PC-9 (cell line): Measurements from ENCODE around the gene SDCCAG8. TPM values are rescaled to one million over a fixed set of nuclear protein-coding genes. Genes with fewer than 3 reads are reported as not detected.

Experiments
- BruUV-seq: library from RNA; stranded (reverse); fragments of 400-500 nt; replicated peaks from 2 replicates; lab custom pipeline; 2021; lab: Mats Ljungman, UMichigan
- CTCF ChIA-PET: fragments of 300-600 bp; sonication (Branson Sonifier 250); formaldehyde crosslinking; loops from one replicate; lab custom pipeline; 2022; ENCODE audit warnings: antibody characterized with exemption; lab: Charles Lee
- POLR2A ChIA-PET: fragments of 300-600 bp; sonication (Branson Sonifier 250); formaldehyde crosslinking; loops from one replicate; lab custom pipeline; 2022; ENCODE audit warnings: antibody characterized with exemption; ENCODE audit not compliant: unreplicated experiment; lab: Charles Lee
- DNase-seq, 2 experiments: peaks; one replicate each; pipeline versions ENCODE4 v3.0.0 to v3.0.0-alpha.2; 2015 to 2022; ENCODE audit warnings: mixed read lengths in 1 of 2
- H2AFZ ChIP-seq: fragments of 200-600 bp; sonication (generic); 2 replicates; pipeline ENCODE4 v1.8.1; 2017; ENCODE audit warnings: antibody characterized with exemption
- H3F3A ChIP-seq: fragments of 200-600 bp; sonication (generic); 2 replicates; pipeline ENCODE4 v1.8.1; 2017; ENCODE audit warnings: antibody characterized with exemption, mild to moderate bottlenecking, low read depth; ENCODE audit not compliant: insufficient read depth
- H3K27ac ChIP-seq: fragments of 200-600 bp; sonication (generic); 2 replicates; pipeline ENCODE4 v1.6.1; 2016; ENCODE audit warnings: mixed run types
- H3K27me3 ChIP-seq: fragments of 200-600 bp; sonication (generic); 2 replicates; pipeline ENCODE4 v1.6.1; 2016; ENCODE audit warnings: low read depth, mixed run types; ENCODE audit not compliant: insufficient read depth
- H3K36me3 ChIP-seq: fragments of 200-600 bp; sonication (generic); 2 replicates; pipeline ENCODE4 v1.6.1; 2016; ENCODE audit warnings: low read depth, mixed run types
- H3K4me1 ChIP-seq: fragments of 200-600 bp; sonication (generic); replicated peaks from 2 replicates; pipeline ENCODE4 v1.6.1; 2016; ENCODE audit warnings: mixed run types; ENCODE audit not compliant: insufficient read depth
- H3K4me2 ChIP-seq: fragments of 200-600 bp; sonication (generic); 2 replicates; pipeline ENCODE4 v1.6.1; 2017; ENCODE audit warnings: mixed run types
- H3K4me3 ChIP-seq: fragments of 200-600 bp; sonication (generic); 2 replicates; pipeline ENCODE4 v1.6.1; 2016; ENCODE audit warnings: mixed run types
- H3K79me2 ChIP-seq: fragments of 200-600 bp; sonication (generic); 2 replicates; pipeline ENCODE4 v1.6.1; 2017; ENCODE audit warnings: low read depth, mixed run types
- H3K9me2 ChIP-seq: fragments of 200-600 bp; sonication (generic); 2 replicates; pipeline ENCODE4 v1.8.1; 2017; ENCODE audit warnings: mild to moderate bottlenecking; ENCODE audit not compliant: insufficient read depth
- H3K9me3 ChIP-seq: fragments of 200-600 bp; sonication (generic); 2 replicates; pipeline ENCODE4 v1.8.1; 2016; ENCODE audit warnings: low read depth; ENCODE audit not compliant: insufficient read depth
- H4K20me1 ChIP-seq: fragments of 200-600 bp; sonication (generic); 2 replicates; pipeline ENCODE4 v1.8.1; 2017; ENCODE audit not compliant: insufficient read depth
- EZH2 ChIP-seq: fragments of 200-600 bp; sonication (generic); IDR thresholded peaks from 2 replicates; pipeline ENCODE4 v1.8.0; 2017; ENCODE audit warnings: antibody characterized with exemption, low read depth
- intact Hi-C: fragments of 100-400 bp; cut with micrococcal nuclease; formaldehyde crosslinking; loops from one replicate; pipeline ENCODE4 v1.10.0; 2022; ENCODE audit not compliant: unreplicated experiment
- total RNA-seq: library from RNA; stranded (reverse); gene quantifications from 2 replicates; pipeline ENCODE4 v1.2.3, GENCODE V29; 2021
- TF ChIP-seq, protein P1 (sequence below): fragments of 200-600 bp; sonication (generic); conservative IDR thresholded peaks from 2 replicates; pipeline ENCODE4 v1.6.1; 2017; ENCODE audit warnings: mixed run types, antibody characterized with exemption, mild to moderate bottlenecking, moderate library complexity

SDCCAG8 gene
- total RNA-seq, 1 experiment from 2014 or later: 22.7 TPM

DNA sequence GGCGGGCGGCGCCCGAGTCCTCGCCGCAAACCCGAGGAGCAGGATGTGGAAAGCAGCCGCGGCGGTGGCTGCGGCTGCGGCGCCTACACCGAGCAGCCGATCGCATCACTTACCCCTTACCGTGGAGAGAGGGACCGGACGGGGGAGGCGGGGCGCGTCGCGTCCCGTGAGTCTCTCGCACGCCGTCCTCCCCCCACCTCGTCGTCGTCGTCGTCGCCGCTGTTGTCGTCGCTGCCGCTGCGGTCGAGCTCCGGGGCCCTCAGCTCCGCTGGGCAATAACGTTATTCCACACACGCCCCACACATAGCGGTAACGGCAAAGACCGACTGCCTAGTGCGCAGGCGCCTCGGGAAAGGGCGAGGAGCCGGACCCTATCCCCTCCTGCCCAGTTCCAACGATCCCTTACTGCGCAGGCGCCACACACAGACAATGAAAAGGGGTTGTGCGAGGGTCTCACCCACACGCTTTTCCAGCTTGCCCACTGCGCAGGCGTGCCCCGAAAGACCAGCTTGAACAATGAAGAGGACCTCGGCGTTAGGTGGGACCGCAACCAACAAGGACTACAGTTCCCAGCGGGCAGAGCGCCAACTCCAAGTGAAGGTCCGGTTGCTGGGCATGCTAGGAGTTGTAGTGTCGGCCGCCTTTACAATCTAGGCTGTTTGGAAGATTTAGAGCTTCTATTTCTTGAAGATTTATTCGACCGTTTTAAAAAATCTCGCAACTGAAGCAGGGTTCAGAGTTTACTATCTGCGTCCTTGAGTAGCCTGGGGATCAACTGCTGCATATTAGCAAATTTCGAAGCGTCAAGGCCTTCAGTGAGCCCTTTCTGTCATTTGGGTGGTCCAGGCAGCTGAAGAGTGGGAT, 682 bp upstream of the SDCCAG8 start, which contains the start of gene CEP170:
CEP170 (minus strand) TSS at position 355 of the 864 bp plus-strand sequence. CDS start 30,001 bp downstream, outside the sequence.
- peak within 1 kb of the TSS; percentile 45 for H3K27ac ChIP-seq
- no peaks in the 10 kb centered on the region for H3F3A ChIP-seq
- peak; percentile 80 to 90 for DNase-seq
- peak within 1 kb of the TSS; percentile 100 for H3K4me2 ChIP-seq
- H3K9me3 ChIP-seq: no peaks in the 10 kb centered on the region
- POLR2A ChIA-PET: interaction anchor here (0.5 kb wide), 1 partner anchor 1260 kb away, joined by 3 read pairs; no protein-coding TSS in a partner anchor
- peaks cover 75% of the 10 kb centered on the region for H3K79me2 ChIP-seq
- no peaks in the 10 kb centered on the region for H3K27me3 ChIP-seq
- peaks cover 3% of the 10 kb centered on the region; the same call in 1 of the 2 replicates for H4K20me1 ChIP-seq
- peak within 1 kb of the TSS; percentile 97 for H2AFZ ChIP-seq
- BruUV-seq: no TSS peak
- intact Hi-C loops: loop anchor here (10.0 kb wide), 2 partner anchors 1200 to 1400 kb away; partner anchors contain the start of genes ADSS2 and DESI2
- CTCF ChIA-PET: no interaction called here
- TF ChIP-seq EZH2: no peak
- TF ChIP-seq, protein P1, sequence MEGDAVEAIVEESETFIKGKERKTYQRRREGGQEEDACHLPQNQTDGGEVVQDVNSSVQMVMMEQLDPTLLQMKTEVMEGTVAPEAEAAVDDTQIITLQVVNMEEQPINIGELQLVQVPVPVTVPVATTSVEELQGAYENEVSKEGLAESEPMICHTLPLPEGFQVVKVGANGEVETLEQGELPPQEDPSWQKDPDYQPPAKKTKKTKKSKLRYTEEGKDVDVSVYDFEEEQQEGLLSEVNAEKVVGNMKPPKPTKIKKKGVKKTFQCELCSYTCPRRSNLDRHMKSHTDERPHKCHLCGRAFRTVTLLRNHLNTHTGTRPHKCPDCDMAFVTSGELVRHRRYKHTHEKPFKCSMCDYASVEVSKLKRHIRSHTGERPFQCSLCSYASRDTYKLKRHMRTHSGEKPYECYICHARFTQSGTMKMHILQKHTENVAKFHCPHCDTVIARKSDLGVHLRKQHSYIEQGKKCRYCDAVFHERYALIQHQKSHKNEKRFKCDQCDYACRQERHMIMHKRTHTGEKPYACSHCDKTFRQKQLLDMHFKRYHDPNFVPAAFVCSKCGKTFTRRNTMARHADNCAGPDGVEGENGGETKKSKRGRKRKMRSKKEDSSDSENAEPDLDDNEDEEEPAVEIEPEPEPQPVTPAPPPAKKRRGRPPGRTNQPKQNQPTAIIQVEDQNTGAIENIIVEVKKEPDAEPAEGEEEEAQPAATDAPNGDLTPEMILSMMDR: no peak
- H3K4me3 ChIP-seq: peak within 1 kb of the TSS; percentile 76
- H3K4me1 ChIP-seq: peaks cover 37% of the 10 kb centered on the region
- 0 out of 2 replicates have a peak, but pooled peaks cover 5% of the 10 kb centered on the region for H3K9me2 ChIP-seq
- H3K36me3 ChIP-seq: no peaks in the 10 kb centered on the region

DNA sequence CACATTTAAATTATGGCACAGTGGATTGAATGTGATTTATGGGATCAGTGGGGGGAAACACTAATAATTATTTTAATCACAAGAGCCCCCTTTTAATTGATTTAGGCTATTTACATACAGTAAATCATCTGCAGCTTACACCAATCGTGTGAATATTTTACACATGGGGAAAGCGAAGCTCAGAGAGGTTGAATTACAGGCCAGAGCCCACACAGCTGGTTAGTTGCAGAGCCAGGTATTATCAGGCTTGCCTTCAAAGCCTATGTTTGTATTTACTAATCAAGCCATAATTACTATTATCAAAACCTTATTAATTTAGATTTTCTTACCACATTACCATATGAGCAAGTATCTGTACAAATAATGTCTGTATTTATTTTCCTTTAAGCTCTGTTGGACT, 749 bp downstream of the SDCCAG8 start:
- CTCF ChIA-PET: no interaction called here
- POLR2A ChIA-PET: interaction anchor here (0.6 kb wide), 2 partner anchors 599 to 792 kb away, joined by 3 to 4 read pairs; no protein-coding TSS in a partner anchor
- no peaks in the 10 kb centered on the region for H3F3A ChIP-seq
- peaks cover 66% of the 10 kb centered on the region for H3K79me2 ChIP-seq
- H3K27me3 ChIP-seq: no peaks in the 10 kb centered on the region
- no peaks in the 10 kb centered on the region for H3K9me3 ChIP-seq
- TF ChIP-seq, protein P1: no peak
- TF ChIP-seq EZH2: no peak
- peaks cover 3% of the 10 kb centered on the region; the same call in 1 of the 2 replicates for H4K20me1 ChIP-seq
- peak overlapping the region; percentile 17 for H3K27ac ChIP-seq
- intact Hi-C loops: loop anchor here (1.0 to 10.0 kb wide), 3 partner anchors 12 to 1398 kb away; partner anchors contain the start of genes ADSS2 and DESI2
- H3K36me3 ChIP-seq: no peaks in the 10 kb centered on the region
- peaks cover 35% of the 10 kb centered on the region for H3K4me1 ChIP-seq
- peak overlapping the region; percentile 100 for H3K4me2 ChIP-seq
- BruUV-seq: no TSS peak
- no peaks in the 10 kb centered on the region for H3K9me2 ChIP-seq
- no peak for DNase-seq
- H3K4me3 ChIP-seq: peak overlapping the region; percentile 76
- peak overlapping the region; percentile 85 for H2AFZ ChIP-seq

DNA sequence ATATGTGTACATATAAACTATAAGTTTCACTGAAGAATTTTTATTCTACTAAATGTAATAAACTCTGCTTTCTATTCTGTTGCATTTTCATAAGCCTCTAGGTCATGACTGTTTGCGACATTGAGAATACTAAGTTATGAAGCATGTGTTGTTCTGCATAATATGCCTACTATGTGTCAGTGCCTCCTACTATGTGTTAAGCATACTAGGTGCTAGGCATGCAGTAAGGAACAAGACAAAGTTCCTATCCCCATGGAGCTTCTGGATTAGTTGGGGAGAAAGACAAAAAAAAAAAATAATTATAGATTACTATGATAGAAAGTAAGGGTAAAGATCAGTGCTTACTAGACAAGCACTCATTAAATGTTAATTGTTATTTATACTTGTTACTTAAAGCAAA, 1.3 kb downstream of the SDCCAG8 start:
- Histone ChIP-seq H3K79me2 (peaks cover 60% of the 10 kb centered on the region), H3K4me2 (peak overlapping the region; percentile 100), H3K4me3 (peak overlapping the region; percentile 76; the same call in 1 of the 2 replicates), H4K20me1 (peaks cover 3% of the 10 kb centered on the region; the same call in 1 of the 2 replicates), H3K9me3 (no peaks in the 10 kb centered on the region), H3K36me3 (no peaks in the 10 kb centered on the region), H3F3A (no peaks in the 10 kb centered on the region), H3K27ac (no peak overlapping the region), H3K27me3 (no peaks in the 10 kb centered on the region), H3K4me1 (peaks cover 29% of the 10 kb centered on the region), H2AFZ (no peak overlapping the region), H3K9me2 (no peaks in the 10 kb centered on the region)
- TF ChIP-seq, protein P1: no peak
- TF ChIP-seq EZH2: no peak
- POLR2A ChIA-PET: interaction anchor here (0.6 to 0.7 kb wide), 2 partner anchors 58 to 599 kb away, joined by 3 to 5 read pairs; no protein-coding TSS in a partner anchor
- BruUV-seq: no TSS peak
- DNase-seq: no peak
- CTCF ChIA-PET: interaction anchor here (0.5 kb wide), 1 partner anchor 1042 kb away, joined by 3 read pairs; no protein-coding TSS in a partner anchor
- intact Hi-C loops: loop anchor here (10.0 kb wide), 2 partner anchors 1198 to 1398 kb away; partner anchors contain the start of genes ADSS2 and DESI2
